ENCODE data around the gene PTGES2.

DNA sequence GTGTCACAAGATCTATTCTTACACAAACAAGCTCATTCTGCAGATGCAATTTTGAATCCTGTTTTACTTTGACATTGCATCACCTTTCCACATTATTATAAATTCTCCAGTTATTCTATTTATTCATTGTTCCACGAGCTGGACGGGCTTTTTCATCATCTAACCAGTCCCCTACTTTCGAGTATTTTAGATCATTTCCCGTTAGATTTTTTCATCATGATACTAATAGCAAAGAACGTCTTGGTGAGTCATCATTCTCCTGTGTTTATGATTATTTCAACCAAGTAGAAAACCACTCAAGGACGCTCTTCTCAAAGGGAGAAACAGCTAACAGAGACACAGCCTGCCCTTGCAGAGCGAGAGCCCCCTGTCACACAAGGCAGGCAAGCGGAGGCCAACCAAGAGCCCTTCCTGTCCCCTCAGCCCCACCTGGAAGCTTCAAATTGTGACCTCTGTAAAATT is 47.6 kb upstream of the PTGES2 start:
- TF ChIP-seq, protein P1, sequence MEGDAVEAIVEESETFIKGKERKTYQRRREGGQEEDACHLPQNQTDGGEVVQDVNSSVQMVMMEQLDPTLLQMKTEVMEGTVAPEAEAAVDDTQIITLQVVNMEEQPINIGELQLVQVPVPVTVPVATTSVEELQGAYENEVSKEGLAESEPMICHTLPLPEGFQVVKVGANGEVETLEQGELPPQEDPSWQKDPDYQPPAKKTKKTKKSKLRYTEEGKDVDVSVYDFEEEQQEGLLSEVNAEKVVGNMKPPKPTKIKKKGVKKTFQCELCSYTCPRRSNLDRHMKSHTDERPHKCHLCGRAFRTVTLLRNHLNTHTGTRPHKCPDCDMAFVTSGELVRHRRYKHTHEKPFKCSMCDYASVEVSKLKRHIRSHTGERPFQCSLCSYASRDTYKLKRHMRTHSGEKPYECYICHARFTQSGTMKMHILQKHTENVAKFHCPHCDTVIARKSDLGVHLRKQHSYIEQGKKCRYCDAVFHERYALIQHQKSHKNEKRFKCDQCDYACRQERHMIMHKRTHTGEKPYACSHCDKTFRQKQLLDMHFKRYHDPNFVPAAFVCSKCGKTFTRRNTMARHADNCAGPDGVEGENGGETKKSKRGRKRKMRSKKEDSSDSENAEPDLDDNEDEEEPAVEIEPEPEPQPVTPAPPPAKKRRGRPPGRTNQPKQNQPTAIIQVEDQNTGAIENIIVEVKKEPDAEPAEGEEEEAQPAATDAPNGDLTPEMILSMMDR (IDR thresholded peaks at IDR 0.05) = no peak
- no peak for TF ChIP-seq POLR2A (IDR thresholded peaks at IDR 0.05)
